Fibroblast of villous mesenchyme (primary cell): Measurements from ENCODE around the gene FCSK. TPM values are rescaled to one million over a fixed set of nuclear protein-coding genes. Genes with fewer than 3 reads are reported as not detected.
A peak's percentile ranks its signal among the peaks of the same experiment; 100 is the strongest.

Experiments
- DNase-seq: peaks from one replicate; pipeline ENCODE4 v3.0.0-alpha.2; 2010; ENCODE audit warnings: low read depth
- H3K4me3 ChIP-seq: 2 replicates; pipeline ENCODE4 v1.5.1; 2011; ENCODE audit warnings: low read depth, mild to moderate bottlenecking, low read length
- CTCF ChIP-seq: IDR thresholded peaks from 2 replicates; pipeline ENCODE4 v1.5.1; 2012; ENCODE audit warnings: low read depth, mild to moderate bottlenecking, low read length; ENCODE audit not compliant: insufficient read depth
- small RNA-seq: library from RNA; depleted of rRNA; stranded (forward); fragments of <200 nt; gene quantifications from one replicate; pipeline ENCODE3, GENCODE V24; 2012
- total RNA-seq: library from RNA; depleted of rRNA; stranded (reverse); fragments of >200 nt; gene quantifications from 2 replicates; pipeline ENCODE4 v1.2.3, GENCODE V29; 2012

FCSK gene
- total RNA-seq, 1 donor = 9.5 TPM

DNA sequence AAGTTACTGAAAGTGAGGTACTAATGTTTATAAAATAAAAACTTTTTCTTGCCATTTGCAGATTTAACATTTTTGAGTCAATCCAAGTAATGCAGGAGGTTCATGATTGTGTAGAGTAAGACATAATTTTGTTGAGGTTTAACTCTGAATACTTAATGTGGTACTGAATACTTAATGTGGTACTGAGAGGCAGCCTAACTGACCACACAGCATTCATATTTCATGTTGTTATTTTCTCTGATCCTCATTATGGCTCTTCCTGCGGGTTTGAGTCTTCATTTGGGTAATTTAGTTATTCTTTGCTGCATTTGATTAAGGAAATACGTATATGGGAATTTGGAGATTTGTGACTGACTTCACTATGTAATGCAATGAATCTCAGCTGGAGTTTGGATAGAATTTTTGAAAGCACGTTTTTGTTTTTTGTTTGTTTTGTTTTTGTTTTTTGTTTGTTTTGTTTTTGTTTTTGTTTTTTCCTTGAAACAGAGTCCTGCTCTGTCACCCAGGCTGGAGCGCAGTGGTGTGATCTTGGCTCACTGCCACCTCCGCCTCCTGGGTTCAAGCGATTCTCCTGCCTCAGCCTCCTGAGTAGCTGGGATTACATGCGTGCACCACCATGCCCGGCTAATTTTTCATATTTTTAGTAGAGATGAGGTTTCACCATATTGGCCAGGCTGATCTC lies 73.1 kb downstream of the FCSK start:
- no peak for DNase-seq
- no peak overlapping the region for H3K4me3 ChIP-seq
- no peak for TF ChIP-seq CTCF

DNA sequence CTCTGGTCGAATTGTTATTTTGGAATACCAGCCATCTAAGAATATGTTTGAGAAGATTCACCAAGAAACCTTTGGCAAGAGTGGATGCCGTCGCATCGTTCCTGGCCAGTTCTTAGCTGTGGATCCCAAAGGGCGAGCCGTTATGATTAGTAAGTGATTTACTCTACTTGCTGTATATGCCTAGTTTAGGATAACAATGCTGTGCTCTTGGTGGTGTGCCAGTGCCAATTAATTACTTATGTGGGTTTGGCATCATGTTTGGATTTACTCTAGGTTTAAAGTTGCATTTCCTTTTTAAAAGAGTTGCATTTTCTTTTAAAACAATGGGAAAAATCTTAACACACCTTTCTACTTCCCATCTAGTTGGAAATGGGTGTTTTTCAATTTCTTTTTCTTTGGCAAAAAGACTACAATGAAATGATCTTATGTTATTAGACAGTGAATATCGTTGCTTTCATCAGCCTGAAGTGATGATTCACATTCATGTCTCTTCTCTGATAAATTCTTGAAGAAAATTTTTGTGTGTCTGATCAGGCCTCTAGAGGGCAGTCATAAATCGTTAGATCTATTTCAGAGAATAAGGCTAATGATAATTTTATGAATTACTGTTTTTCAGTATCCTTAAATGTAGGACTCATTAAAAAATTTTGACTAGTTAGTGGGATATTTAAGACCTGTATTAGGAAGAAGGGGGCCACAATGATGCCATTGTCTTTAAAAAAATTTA lies 74.8 kb downstream of the FCSK start:
- peak; percentile 55 for TF ChIP-seq CTCF
- peak; percentile 77 for DNase-seq
- H3K4me3 ChIP-seq = no peak overlapping the region

Small RNAs within 50 kb of the gene (small RNA-seq; reads per million reads assigned to genes)
- gene RNU6-23P = 0.38 reads per million
- gene RPS27P26 = not detected
- 172 reads per million, percentile 97 among the genes with 10 or more reads in this experiment for gene SNORD111B

Other genes with a start within 250 kb of the FCSK start
- 32.0 and 32.9 TPM in 2 replicates for gene EXOSC6, start 202.7 kb upstream of the FCSK start, total RNA-seq
- 113 and 164 TPM in 2 replicates for gene AARS1, start 165.1 kb upstream of the FCSK start, total RNA-seq
- 23.7 and 29.0 TPM in 2 replicates for gene DDX19B, start 155.4 kb upstream of the FCSK start, total RNA-seq
- 41.6 and 49.7 TPM in 2 replicates for gene DDX19A, start 107.7 kb upstream of the FCSK start, total RNA-seq
- gene ST3GAL2, start 15.5 kb upstream of the FCSK start, total RNA-seq = 42.7 and 51.2 TPM in 2 replicates
- gene COG4, start 69.0 kb downstream of the FCSK start, total RNA-seq = 57.0 and 64.8 TPM in 2 replicates
- gene SF3B3, start 69.2 kb downstream of the FCSK start, total RNA-seq = 111 and 154 TPM in 2 replicates
- 1.3 and 1.7 TPM in 2 replicates for gene IL34, start 192.0 kb downstream of the FCSK start, total RNA-seq
- 74.1 and 97.6 TPM in 2 replicates for gene MTSS2, start 231.5 kb downstream of the FCSK start, total RNA-seq